K562 (cell line): ENCODE measurements around the gene C11orf42. TPM values are rescaled to one million over a fixed set of nuclear protein-coding genes. Genes with fewer than 3 reads are reported as not detected.
A peak's percentile ranks its signal among the peaks of the same experiment; 100 is the strongest.

Source experiments
- ATAC-seq: fragments of 200-7000 bp; cut with Tn5 transposase; 3 replicates; pipeline ENCODE4 v1.9.1; 2020; ENCODE audit warnings: moderate library complexity
- BruUV-seq: library from RNA; stranded (reverse); fragments of 400-500 nt; replicated peaks from 2 replicates; lab custom pipeline; 2021; lab: Mats Ljungman, UMichigan
- CTCF ChIA-PET: fragments of 300-600 bp; formaldehyde crosslinking; extraction: SDS; loops from one replicate; lab custom pipeline; 2021; ENCODE audit warnings: low intra/inter-chr PET ratio; lab: Yijun Ruan, JAX
- POLR2A ChIA-PET: fragments of 300-600, 350-650 bp; sonication (Branson Sonifier 250); formaldehyde crosslinking; extraction: SDS; loops from one replicate; lab custom pipeline; 2021; ENCODE audit warnings: antibody characterized with exemption, inconsistent platforms; lab: Yijun Ruan, JAX
- DNase-seq, 4 experiments: peaks; one replicate each; pipeline versions ENCODE4 v3.0.0 to v3.0.0-alpha.2; 2011 to 2018; ENCODE audit warnings: low spot score in 3 of 4, mixed read lengths in 3 of 4; ENCODE audit errors: extremely low read depth in 1 of 4
- FAIRE-seq: peaks from 2 replicates; lab custom pipeline; 2011; peaks lifted over from hg19 to GRCh38; lab: Jason Lieb, UNC
- H2AFZ ChIP-seq: 2 replicates; pipeline ENCODE4 v1.6.0; 2011; ENCODE audit warnings: low read depth, low read length, control low read depth, inconsistent platforms
- H3K27ac ChIP-seq: fragments of 200-600 bp; 3 replicates; pipeline ENCODE4 v1.8.0; 2011; ENCODE audit warnings: low read depth, mild to moderate bottlenecking, control low read depth, inconsistent platforms, low read length, moderate library complexity, mixed read lengths; ENCODE audit errors: extremely low read depth
- H3K27me3 ChIP-seq, 2 experiments: fragments of 300-600 bp in 1 of 2; 2 replicates in 1 of 2; 3 replicates in 1 of 2; pipeline versions ENCODE4 v1.6.0 to v1.8.0; 2011; ENCODE audit warnings: inconsistent platforms in 2 of 2, low read length in 2 of 2, mild to moderate bottlenecking in 1 of 2, mixed read lengths in 1 of 2, moderate library complexity in 1 of 2; ENCODE audit not compliant: control insufficient read depth in 2 of 2, insufficient read depth in 2 of 2
- H3K36me3 ChIP-seq: fragments of 300-600 bp; 3 replicates; pipeline ENCODE4 v1.8.0; 2011; ENCODE audit warnings: mild to moderate bottlenecking, low read length, inconsistent platforms; ENCODE audit not compliant: control insufficient read depth, insufficient read depth
- H3K4me1 ChIP-seq, 2 experiments: fragments of 200-600 bp in 1 of 2; replicated peaks in 1 of 2; 2 replicates in 1 of 2; 3 replicates in 1 of 2; pipeline versions ENCODE4 v1.5.1 to v1.8.0; 2011; ENCODE audit warnings: inconsistent platforms in 2 of 2, low read length in 2 of 2, mild to moderate bottlenecking in 1 of 2, mixed read lengths in 1 of 2, moderate library complexity in 1 of 2; ENCODE audit not compliant: control insufficient read depth in 2 of 2, insufficient read depth in 2 of 2
- H3K4me2 ChIP-seq: 2 replicates; pipeline ENCODE4 v1.6.1; 2011; ENCODE audit warnings: low read length, control low read depth, inconsistent platforms, mixed read lengths; ENCODE audit not compliant: insufficient read depth
- H3K4me3 ChIP-seq: fragments of 200-600 bp; sonication (generic), shearing (Covaris generic); 2 replicates; pipeline ENCODE4 v1.5.1; 2016; ENCODE audit warnings: control low read depth, inconsistent platforms
- H3K79me2 ChIP-seq: fragments of 200-600 bp; 3 replicates; pipeline ENCODE4 v1.8.0; 2011; ENCODE audit warnings: low read length, inconsistent platforms; ENCODE audit not compliant: control insufficient read depth, insufficient read depth
- H3K9ac ChIP-seq, 2 experiments: 2 replicates each; pipeline versions ENCODE4 v1.6.0 to v1.6.1; 2011; ENCODE audit warnings: low read depth in 2 of 2, low read length in 2 of 2, control low read depth in 1 of 2, inconsistent platforms in 1 of 2, mild to moderate bottlenecking in 1 of 2, mixed read lengths in 1 of 2; ENCODE audit not compliant: insufficient read depth in 1 of 2
- H3K9me1 ChIP-seq: one replicate; pipeline ENCODE4 v1.6.0; 2011; ENCODE audit warnings: inconsistent platforms, mild to moderate bottlenecking, low read length, moderate library complexity; ENCODE audit not compliant: control insufficient read depth, insufficient read depth
- H3K9me3 ChIP-seq: replicated peaks from 2 replicates; pipeline ENCODE4 v1.5.1; 2011; ENCODE audit warnings: low read depth, low read length, inconsistent platforms; ENCODE audit not compliant: control insufficient read depth, insufficient read depth
- H4K20me1 ChIP-seq: replicated peaks from 2 replicates; pipeline ENCODE4 v1.6.1; 2011; ENCODE audit warnings: low read length, inconsistent platforms, mixed read lengths; ENCODE audit not compliant: control insufficient read depth, insufficient read depth
- CTCF ChIP-seq, 3 experiments: IDR thresholded peaks in 2 of 3; conservative IDR thresholded peaks in 1 of 3; 2 replicates each; pipeline ENCODE4 v1.5.1; 2011 to 2012; ENCODE audit warnings: low read length in 3 of 3, mild to moderate bottlenecking in 3 of 3, control low read depth in 2 of 3, improper control_type of control experiment in 1 of 3, inconsistent platforms in 1 of 3, low read depth in 1 of 3, mixed read lengths in 1 of 3, moderate library complexity in 1 of 3; ENCODE audit not compliant: insufficient read depth in 2 of 3
- RBM17 ChIP-seq: fragments of 200-400 bp; formaldehyde crosslinking; IDR thresholded peaks from 2 replicates; pipeline ENCODE4 v1.6.1; 2017; ENCODE audit warnings: low read depth, mild to moderate bottlenecking, low read length, borderline replicate concordance
- WGBS: fragments of 100-300 bp; shearing (Covaris generic); methylation state at CpG from one replicate; pipeline ENCODE4 v1.1.6; 2016; ENCODE audit warnings: low coverage, mixed read lengths; ENCODE audit not compliant: insufficient coverage; ENCODE audit errors: missing lambda C conversion rate; 5-methylcytosine and 5-hydroxymethylcytosine counted together
- in situ Hi-C: fragments of 300-500 bp; cut with MboI; formaldehyde crosslinking; loops from 4 replicates; pipeline ENCODE4 v1.15.0; 2018; ENCODE audit warnings: inconsistent platforms, mixed read lengths
- intact Hi-C: fragments of 100-400 bp; cut with micrococcal nuclease; formaldehyde crosslinking; loops from 2 replicates; pipeline ENCODE4 v1.14.2; 2022
- polyA plus RNA-seq, 8 experiments: library from polyadenylated mRNA; depleted of rRNA in 4 of 8; stranded (reverse) in 5 of 8; unstranded in 3 of 8; fragments of >200 nt; fragmentation: Nextera tagmentation in 2 of 8; fragmentation: Illumina TruSeq in 1 of 8; extraction: Ambion mirVana in 2 of 8; extraction: Trizol in 1 of 8; gene quantifications; 2 replicates each; pipeline versions ENCODE4 v1.2.1 to v1.2.3, GENCODE V29; 2011 to 2014; ENCODE audit warnings: inconsistent platforms in 1 of 8, missing spikeins in 1 of 8
- total RNA-seq, 7 experiments: library from RNA; depleted of rRNA in 6 of 7; stranded (reverse); fragments of >200 nt in 6 of 7; fragmentation: Illumina TruSeq in 2 of 7; extraction: Trizol in 2 of 7; gene quantifications; 2 replicates each; pipeline versions ENCODE4 v1.2.1 to v1.2.3, GENCODE V29; 2011 to 2021; ENCODE audit warnings: low replicate concordance in 1 of 7

Gene C11orf42
- total and polyA plus RNA-seq, 9 of the 15 experiments (the other 6 are each of a cell fraction or from before 2014, with no cell fraction given), result not detected

GRCh38 chr11:6258571-6259081, 53.3 kb downstream of the C11orf42 start:
- no peaks in the 10 kb centered on the region for H3K79me2 ChIP-seq
- no peak overlapping the region for H3K4me3 ChIP-seq
- DNase-seq (no peak), FAIRE-seq (no peak), ATAC-seq (peak; percentile 55; the same call in 2 of the 3 replicates)
- TF ChIP-seq RBM17 (no peak), CTCF (IDR thresholded peaks at IDR 0.05 in 2 of 3, conservative IDR thresholded peaks at IDR 0.05 in 1 of 3; ENCODE audit: insufficient read depth in 2 of 3, low read depth in 1 of 3, low read length in 3 of 3) (0 out of 6 replicates have a peak, but pooled peaks of 1 of the 3 experiments have one; percentile 3)
- H3K4me1 ChIP-seq, result no peaks in the 10 kb centered on the region
- no peak overlapping the region for H3K4me2 ChIP-seq
- no peak overlapping the region for H3K9ac ChIP-seq
- no TSS peak for BruUV-seq
- no peaks in the 10 kb centered on the region for H3K36me3 ChIP-seq
- intact Hi-C loops (no loop called here), in situ Hi-C loops (no loop called here)
- no peaks in the 10 kb centered on the region for H4K20me1 ChIP-seq
- H3K9me1 ChIP-seq, result no peaks in the 10 kb centered on the region
- no peak overlapping the region for H3K27ac ChIP-seq
- peaks cover 27 to 32% of the 10 kb centered on the region in 2 experiments for H3K27me3 ChIP-seq
- no peak overlapping the region for H2AFZ ChIP-seq
- POLR2A ChIA-PET, result interaction anchor here (0.6 to 2.0 kb wide), 5 partner anchors 9 to 153 kb away, joined by 3 to 4 read pairs (median 3); partner anchors contain the start of gene FHIP1B
- no peaks in the 10 kb centered on the region for H3K9me3 ChIP-seq
- 8% methylated on average over 16 of the region's 16 CpGs for WGBS
- CTCF ChIA-PET, result no interaction called here
